HG03565 (cell line): ENCODE data around the gene SLPI.

Source experiments
- ATAC-seq: cut with Tn5 transposase; IDR thresholded peaks from one replicate; pipeline ENCODE4 v1.9.1; 2021; ENCODE audit warnings: mild to moderate bottlenecking, moderate library complexity; ENCODE audit not compliant: unreplicated experiment

Gene SLPI

DNA sequence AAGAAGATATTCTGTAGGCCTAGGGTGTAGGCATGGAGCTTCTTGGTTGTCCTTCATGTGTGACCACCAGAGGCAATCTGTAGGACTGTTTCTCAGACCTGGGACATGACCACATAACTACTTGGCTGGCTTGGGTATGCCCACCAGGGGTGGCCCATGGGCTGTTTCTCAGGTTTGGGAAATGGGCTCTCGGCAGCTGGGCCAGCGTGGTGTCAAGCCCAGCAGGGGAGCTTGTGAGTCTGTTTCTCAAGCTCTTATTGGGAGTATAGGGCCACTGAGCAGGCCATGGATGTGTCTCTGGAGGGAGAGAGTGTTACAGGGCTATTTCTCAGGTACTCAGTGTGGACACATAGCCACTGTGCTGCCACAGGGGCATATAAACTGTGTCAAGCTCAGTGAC is 35.7 kb downstream of the SLPI start:
- ATAC-seq, result no peak

DNA sequence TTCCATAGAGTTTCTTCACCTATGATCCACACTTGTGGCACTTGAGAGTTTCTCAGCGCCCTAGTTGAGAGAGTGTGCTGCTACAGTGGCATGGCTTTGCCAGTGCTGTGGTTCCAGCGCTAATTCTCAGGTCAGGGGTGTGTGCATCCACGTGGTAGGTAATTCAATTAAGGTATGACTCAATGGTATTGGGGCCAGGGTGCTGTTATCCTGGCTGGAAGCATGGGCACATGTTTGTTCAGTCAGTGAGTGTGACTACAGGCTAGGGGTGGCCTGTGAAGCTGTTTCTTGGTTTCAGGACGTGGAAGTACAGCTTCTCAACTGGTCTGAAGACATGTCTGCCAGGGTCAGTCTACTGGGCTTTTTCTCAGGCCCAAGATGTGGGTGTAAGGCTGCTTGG is 36.2 kb downstream of the SLPI start:
- no peak for ATAC-seq

DNA sequence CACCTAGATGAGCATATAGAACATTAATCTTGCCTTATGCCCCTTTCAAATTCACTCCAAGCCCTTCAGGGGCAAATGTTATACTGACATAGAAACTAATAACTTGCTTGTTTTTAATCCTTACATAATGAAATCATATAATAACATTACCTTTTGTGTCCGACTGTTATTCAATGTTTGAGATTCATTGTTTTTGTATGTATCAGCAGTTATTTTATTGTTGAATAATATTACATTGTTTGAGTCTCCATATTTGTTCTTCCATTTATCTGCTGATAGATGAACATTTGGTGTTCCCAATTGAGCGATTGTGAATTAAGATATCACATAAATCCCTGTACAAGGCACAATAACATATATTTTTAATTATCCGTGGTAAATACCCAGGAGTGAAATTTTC is 41.5 kb downstream of the SLPI start:
- no peak for ATAC-seq

DNA sequence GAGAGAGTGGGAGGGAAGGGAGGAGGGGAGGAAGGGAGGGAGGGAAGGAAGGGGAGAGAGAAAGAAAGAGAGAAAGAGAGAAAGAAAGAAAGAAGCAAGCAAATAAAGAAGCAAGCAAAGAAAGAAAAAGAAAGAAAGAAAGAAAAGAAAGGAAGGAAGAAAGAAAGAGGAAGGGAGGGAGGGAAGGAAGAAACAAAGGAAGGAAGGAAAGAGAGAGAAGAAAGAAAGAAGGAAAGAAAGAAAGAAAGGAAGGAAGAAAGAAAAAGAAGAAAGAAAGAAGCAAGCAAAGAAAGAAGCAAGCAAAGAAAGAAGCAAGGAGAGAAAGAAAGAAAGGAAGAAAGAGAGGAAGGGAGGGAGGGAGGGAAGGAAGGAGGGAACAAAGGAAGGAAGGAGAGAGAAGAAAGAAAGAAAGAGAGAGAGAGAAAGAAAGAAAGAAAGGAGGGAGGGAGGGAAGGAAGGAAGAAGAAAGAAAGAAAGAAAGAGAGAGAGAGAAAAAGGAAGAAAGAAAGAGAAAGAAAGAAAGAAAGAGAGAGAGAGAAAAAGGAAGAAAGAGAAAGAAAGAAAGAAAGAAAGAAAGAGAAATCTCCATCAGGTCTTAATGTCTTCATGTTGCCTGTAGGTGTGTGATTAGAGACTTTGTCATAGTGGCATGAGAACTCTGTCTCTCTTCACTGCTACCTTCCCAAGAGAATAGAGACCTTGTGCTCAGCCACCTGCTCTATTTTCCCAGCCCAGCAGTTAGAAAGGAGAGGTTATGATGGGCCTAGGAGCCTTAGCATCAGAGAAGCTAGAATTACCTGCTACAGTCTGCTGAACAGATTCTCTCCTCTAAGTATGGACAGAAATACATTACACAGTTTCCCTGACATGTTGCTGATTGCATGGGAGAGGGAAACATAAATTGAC is 42.5 kb downstream of the SLPI start:
- no peak for ATAC-seq

DNA sequence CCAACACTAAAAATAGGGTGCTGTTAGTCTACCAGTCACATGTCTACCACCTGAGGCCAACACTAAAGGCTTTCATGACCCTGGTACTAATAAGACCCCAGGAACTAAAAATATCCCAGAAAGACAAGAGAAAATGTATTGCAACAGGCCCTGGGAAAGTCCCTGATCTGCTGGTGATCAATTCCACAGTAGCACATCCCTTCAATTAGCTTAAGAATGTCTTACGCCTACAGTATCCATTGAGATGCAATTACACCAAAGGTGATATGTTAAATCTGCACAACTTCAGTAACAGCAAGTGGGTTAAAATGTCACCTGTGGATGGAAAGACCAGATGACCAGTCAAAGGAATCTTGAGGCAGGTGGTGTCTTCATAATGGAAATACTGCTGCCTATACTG is 44.4 kb downstream of the SLPI start:
- ATAC-seq, result no peak

DNA sequence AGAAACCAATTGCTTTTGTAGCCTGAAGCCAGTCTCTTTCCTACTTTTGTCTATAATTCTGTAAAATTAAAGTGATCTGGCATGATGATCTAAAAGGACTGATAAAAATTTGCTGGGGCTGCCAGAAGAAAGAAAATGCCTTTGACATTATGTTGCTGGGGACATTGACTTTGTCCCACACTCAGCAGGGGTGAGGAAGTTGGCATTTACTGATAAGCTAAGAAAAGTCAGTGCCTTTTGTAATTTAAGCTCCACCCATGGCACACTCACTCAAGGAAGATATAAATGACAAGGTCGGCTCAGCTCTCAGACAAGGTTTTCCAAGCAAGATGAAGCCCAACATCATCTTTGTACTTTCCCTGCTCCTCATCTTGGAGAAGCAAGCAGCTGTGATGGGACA is 47.6 kb downstream of the SLPI start, which contains the start of gene SEMG1:
SEMG1 (plus strand) TSS at position 309 of the 400 bp plus-strand sequence; CDS start at position 330, 21 bp downstream.
- ATAC-seq, result no peak
